T-helper 2 cell treated with Interferon-gamma antibody and Interleukin-4, amounts not matched to agents 100 ng/mL and 5 ng/mL, for 36 hours (primary cell): ENCODE measurements around the gene CPSF4. TPM values are rescaled to one million over a fixed set of nuclear protein-coding genes. Genes with fewer than 3 reads are reported as not detected.

Experiments used
- intact Hi-C: fragments of 100-400 bp; cut with micrococcal nuclease; formaldehyde crosslinking; loops from one replicate; pipeline ENCODE4 v1.15.1; 2023
- total RNA-seq: library from RNA; stranded (reverse); gene quantifications from 2 replicates; pipeline ENCODE4 v1.2.3, GENCODE V29; 2022

CPSF4 gene
- 69.2 and 72.8 TPM in 2 replicates for total RNA-seq

DNA sequence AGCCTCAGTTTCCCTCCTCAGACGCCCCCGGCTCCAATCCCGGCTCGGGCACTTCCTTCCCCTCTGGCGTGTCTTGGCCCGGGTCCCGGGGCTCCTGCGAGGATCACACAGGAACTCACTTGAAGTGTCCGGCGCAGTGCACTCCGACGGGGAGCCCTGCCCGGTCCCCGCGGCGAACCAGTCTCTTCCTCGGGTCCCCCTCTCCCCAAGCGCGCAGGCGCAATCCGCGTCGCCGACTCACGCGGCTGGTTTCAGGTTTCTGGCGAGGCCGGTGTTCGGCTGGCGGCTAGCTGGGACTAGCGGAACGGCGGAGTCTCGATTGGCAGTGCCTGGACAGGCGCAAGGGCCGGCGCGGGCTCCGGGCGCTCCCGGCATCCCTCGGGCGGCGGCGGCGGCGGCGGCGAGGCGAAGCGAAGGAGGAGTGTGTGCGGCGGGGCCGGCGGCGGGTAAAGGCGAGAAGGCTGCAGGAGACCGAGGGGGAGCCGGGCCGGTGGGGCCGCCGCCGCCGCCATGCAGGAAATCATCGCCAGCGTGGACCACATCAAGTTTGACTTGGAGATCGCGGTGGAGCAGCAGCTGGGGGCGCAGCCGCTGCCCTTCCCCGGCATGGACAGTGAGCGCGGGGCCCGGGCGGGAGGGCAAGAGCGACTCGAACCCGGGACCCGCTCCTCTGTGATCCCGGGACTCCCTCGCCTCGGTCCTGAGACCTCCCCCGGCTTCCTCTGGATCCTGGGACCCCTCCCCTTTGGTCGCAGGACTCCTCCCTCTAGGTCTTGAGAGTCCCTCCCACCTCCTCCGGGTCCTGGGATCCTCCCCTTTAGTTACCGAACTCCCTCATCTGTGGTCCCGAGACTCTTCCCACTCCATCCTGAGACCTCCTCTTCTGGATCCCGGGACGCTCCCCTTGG lies at the start of gene CPSF4, which contains the start of gene PTCD1:
Gene CPSF4, plus strand, starts transcription at position 371 of the 908 bp plus-strand sequence. Its CDS starts 140 bp downstream, at position 511.
Gene PTCD1, minus strand, starts transcription at position 226 of the 908 bp plus-strand sequence. CDS start 3,556 bp downstream, outside the sequence.
- intact Hi-C loops: loop anchor here (1.0 to 2.0 kb wide), 5 partner anchors 27 to 112 kb away; partner anchors contain the start of genes ARPC1B, ATP5MF and ZKSCAN5

- intact Hi-C loops: no loop called here
These were observed 49.0 kb upstream of the CPSF4 start for GRCh38 chr7:99389772-99390171.

DNA sequence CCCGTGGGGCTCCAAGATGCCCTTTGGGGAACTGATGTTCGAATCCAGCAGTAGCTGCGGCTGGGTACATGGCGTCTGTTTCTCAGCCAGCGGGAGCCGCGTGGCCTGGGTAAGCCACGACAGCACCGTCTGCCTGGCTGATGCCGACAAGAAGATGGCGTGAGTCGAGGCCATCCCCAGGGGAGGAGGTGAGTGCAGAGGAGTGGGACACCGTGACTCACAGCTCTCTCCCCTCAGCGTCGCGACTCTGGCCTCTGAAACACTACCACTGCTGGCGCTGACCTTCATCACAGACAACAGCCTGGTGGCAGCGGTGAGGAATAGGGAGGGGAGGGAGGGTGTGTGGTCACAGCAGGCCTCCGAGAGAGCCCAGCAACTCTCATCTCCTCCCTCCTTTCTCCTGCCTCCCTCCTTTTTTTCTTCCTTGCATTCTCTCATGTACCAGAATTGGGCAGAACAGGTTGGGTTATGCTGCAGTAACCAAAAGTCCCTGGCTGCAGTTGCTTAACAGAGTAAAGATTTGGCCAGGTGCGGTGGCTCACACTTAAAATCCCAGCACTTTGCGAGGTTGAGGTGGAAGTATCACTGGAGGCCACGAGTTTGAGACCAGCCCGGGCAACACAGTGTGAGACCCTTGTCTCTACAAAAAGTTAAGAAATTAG lies 47.7 kb upstream of the CPSF4 start:
- intact Hi-C loops: no loop called here

DNA sequence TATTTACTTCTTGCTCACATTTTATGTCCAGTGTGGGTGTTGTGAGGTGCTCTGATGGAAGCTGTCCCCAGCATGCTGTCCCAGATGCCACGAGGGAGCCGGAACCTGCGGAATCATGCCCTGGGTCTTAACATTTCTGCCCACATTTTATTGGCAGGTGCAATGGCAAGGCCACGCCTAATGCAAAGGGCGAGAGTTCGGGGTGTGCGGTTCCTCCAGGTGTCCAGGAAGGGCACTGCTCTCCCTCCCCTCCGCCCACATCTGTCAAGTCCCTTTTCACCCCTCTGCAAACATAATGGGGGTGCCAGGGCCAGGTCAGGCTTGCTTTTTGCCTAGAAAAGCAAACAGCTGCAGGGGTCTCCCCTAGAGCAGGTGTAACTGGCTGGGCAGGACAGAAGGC lies 46.7 kb upstream of the CPSF4 start:
- intact Hi-C loops: loop anchor here (2.0 kb wide), 2 partner anchors 17 kb away; partner anchors contain the start of genes ARPC1B, BUD31 and PDAP1

- intact Hi-C loops: loop anchor here (2.0 kb wide), 2 partner anchors 16 to 18 kb away; partner anchors contain the start of genes ARPC1B, BUD31 and PDAP1
These were observed 45.9 kb upstream of the CPSF4 start for GRCh38 chr7:99392659-99393354.

- intact Hi-C loops: loop anchor here (2.0 kb wide), 2 partner anchors 15 to 19 kb away; partner anchors contain the start of genes ARPC1B, BUD31 and PDAP1
These were observed 45.2 kb upstream of the CPSF4 start for GRCh38 chr7:99393355-99394187.

DNA sequence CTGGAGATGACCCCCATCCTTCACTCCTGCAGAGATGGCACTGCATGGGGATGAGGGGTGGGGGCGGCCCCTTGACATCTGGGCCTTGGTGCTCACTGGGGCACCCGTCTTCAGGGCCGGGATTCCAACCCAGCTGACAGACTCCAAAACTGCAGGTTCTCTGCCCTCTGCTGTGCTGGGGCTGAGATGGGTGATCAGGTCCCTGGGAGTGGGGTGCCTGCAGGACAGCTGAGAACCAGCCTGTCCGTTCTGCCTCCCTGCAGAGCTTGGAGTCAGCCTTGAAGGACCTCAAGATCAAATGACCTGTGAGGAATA lies 44.6 kb upstream of the CPSF4 start:
- intact Hi-C loops: no loop called here

- intact Hi-C loops: no loop called here
These were observed 43.0 kb upstream of the CPSF4 start for GRCh38 chr7:99395616-99396327.

- intact Hi-C loops: no loop called here
These were observed 42.1 kb upstream of the CPSF4 start for GRCh38 chr7:99396418-99397296.

DNA sequence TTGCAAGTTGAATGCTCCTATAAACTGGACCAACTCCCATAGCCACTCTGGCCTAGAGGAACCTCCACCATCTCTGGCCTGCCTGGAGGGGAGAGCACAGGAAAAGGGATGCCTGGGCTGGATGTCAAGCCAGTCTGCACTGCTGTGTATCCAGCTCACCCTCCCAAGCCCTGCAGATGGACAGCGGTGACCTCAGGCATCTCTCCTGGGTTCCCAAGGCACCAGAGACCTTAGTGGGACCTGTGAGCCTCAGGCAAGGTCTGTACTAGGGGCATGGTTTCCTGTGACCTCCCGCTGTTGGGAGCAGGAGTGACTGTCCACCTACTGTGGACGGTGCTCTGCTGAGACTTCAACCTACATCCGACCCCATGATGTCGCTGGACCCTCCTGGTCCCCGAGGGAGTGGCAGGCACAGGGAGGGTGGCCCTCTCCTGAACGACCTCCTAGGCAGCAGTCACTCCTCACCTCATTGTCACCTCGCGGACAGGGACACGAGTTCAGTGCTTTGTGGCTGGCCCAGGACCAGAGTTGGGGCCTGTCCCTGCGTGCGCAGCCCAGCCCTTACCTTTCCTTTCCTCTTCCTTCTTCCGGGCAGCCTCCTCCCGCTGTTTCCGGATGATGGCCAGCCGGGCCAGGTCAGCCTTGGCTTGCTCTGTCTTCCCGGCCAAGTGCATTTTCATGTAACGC lies 41.3 kb upstream of the CPSF4 start:
- intact Hi-C loops: no loop called here

DNA sequence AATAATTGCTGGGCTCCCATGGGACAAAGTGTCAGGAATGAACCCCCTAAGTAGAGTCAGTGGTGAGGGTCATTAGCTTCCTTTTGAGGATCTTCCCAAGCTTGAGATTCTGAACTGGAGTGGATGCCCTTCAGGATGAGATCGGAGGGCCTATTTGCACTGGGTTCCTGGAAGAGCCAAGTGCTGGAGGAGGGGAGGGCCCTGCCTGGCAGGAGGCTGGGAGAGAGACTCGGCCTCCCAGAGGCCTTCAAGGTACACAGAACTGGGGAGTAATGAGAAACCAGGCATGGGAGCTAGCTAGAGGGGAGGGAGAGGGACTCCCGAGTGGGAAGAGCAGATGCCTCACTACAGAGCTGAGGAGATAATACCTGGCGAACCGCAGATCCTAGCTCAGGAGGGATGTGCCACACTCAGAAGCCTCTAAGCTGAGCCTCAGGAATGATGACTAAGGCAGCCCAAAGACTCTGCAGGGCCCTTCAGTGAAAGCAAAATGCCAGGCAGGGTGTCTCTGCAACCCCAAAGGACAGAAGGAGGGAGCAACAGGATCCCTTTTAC lies 39.8 kb upstream of the CPSF4 start:
- intact Hi-C loops: no loop called here

DNA sequence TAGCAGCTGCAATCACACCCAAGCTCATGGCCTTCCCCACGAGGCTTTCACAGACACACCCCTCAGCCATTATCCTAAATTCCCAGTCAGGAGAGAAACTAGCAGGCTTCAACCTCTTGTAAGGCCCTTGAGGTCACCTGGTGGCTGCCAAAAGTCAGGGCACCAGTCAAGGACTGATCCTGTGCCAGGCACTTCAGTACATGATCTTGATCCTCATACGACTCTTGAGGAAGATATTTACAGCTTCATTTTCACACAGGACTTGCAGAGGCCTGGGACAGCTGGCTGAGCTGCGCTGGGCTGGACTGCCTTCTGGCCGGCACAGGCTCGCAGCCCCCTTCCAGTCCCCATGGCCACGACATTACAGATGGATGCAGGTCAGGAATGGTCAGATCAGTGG lies 39.1 kb upstream of the CPSF4 start:
- intact Hi-C loops: no loop called here

DNA sequence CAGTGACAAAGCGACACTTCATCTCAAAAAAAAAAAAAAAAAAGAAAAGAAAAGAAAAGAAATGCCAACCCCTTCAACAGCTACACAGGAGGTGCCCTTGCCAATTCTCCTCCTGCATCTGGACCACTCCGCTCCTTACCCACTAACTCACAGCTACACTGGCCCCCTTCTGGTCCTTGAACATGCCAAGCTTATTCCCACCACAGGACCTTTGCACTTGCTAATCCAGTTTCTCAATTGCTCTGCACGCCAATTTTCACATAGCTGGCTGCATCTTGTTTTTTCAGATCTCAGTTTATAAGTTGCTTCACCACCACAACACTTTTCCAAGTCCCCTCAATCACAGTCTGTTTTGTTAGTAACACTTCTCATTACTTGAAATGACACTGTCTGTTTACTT lies 35.9 kb upstream of the CPSF4 start:
- intact Hi-C loops: loop anchor here (10.0 kb wide), 1 partner anchor 682 kb away; the partner anchor contains the start of genes COPS6 and ZNF3

DNA sequence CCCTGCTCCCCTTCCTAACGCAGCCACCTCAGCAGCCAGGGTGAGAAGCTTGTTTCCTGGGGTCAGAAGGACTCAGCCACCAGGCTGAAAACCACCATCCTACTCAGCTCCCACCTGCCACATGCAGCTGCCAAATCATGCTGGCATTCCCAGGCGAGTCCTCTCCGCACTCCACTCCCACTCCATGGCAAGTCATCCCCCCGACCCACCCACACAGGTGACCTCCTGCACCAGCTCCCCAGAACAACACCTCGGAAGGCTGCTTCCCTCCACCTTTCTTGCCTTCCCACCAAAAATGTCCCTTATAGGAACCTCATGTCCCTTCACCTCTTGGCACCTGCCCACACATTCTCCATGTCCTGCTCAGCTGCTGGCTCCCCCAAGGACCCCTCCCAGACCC lies 35.0 kb upstream of the CPSF4 start:
- intact Hi-C loops: loop anchor here (10.0 kb wide), 1 partner anchor 681 kb away; the partner anchor contains the start of genes COPS6 and ZNF3

GRCh38 chr7:99404235-99404976 lies 34.3 kb upstream of the CPSF4 start:
- intact Hi-C loops: loop anchor here (10.0 kb wide), 1 partner anchor 680 kb away; the partner anchor contains the start of genes COPS6 and ZNF3

- intact Hi-C loops: loop anchor here (10.0 kb wide), 1 partner anchor 680 kb away; the partner anchor contains the start of genes COPS6 and ZNF3
These were observed 33.8 kb upstream of the CPSF4 start for GRCh38 chr7:99404977-99405320.

DNA sequence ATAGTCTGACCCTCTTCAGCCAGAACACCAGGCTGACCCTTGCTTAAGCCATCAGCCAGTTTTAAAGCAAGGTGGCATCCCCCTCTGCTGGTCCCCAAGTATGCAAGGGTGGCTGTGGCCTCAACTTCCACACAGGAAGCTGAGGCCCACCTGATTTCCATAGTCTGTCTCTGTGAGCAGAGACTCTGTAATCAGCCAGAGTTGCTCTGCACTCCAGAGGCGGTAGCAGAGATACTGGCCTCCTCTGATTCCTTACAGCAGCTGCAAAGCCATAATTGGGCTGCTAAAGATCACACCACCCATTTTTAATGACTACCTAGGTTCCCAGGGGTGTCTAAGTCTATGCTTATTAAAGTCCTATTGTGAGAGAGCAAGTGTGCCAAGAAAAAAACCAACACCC lies 32.2 kb upstream of the CPSF4 start:
- intact Hi-C loops: loop anchor here (10.0 kb wide), 1 partner anchor 678 kb away; the partner anchor contains the start of genes COPS6 and ZNF3
